Measurements from ENCODE around the gene OR10AD1.
A peak's percentile ranks its signal among the peaks of the same experiment; 100 is the strongest.
"Not testable (repeated sequence)": the region's sequence is repeated elsewhere in the genome, so short reads cannot be mapped to it uniquely, and the experiment has no call there.

The OR10AD1 gene

GRCh38 chr12:48160807-48161206 is 42.3 kb downstream of the OR10AD1 start:
- no peak for DNase-seq (ENCODE audit: low read depth in 2 of 2)

DNA sequence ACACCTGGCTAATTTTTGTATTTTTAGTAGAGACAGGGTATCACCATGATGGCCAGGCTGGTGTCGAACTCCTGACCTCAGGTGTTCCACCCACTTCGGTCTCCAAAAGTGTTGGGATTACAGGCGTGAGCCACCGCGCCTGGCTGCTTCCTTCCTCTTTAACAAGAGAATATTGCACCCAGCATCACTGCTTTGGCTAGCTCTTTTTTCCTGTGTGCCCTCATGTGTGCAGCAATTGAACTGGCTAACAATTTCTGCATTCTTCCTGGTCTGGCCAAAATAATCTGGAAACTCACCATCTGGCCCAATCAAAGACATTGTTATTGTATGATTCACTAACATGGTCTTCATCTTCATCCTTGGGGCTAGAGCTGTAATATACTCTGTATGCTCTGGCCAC is 43.0 kb downstream of the OR10AD1 start:
- DNase-seq (ENCODE audit: low read depth in 2 of 2) = no peak

GRCh38 chr12:48157889-48158370 is 45.2 kb downstream of the OR10AD1 start:
- DNase-seq (ENCODE audit: low read depth in 2 of 2) = no peak

GRCh38 chr12:48157018-48157888 is 45.8 kb downstream of the OR10AD1 start, which contains the start of gene ASB8:
ASB8 (minus strand) TSS chr12:48157515; CDS start chr12:48153496, 4,019 bp downstream.
- peak; percentile 99 for DNase-seq (ENCODE audit: low read depth in 2 of 2)

GRCh38 chr12:48156652-48157017 is 46.5 kb downstream of the OR10AD1 start:
- DNase-seq (ENCODE audit: low read depth in 2 of 2) = no peak

GRCh38 chr12:48155786-48156185 is 47.3 kb downstream of the OR10AD1 start:
- not testable (repeated sequence) for DNase-seq (ENCODE audit: low read depth in 2 of 2)

All from stimulated activated CD8-positive, alpha-beta memory T cell treated with anti-CD3 and anti-CD28 coated beads, Interleukin-15, amount 100 ng/mL, for 48 hours (primary cell).